ENCODE results near the gene CCDC185.

The CCDC185 gene

DNA sequence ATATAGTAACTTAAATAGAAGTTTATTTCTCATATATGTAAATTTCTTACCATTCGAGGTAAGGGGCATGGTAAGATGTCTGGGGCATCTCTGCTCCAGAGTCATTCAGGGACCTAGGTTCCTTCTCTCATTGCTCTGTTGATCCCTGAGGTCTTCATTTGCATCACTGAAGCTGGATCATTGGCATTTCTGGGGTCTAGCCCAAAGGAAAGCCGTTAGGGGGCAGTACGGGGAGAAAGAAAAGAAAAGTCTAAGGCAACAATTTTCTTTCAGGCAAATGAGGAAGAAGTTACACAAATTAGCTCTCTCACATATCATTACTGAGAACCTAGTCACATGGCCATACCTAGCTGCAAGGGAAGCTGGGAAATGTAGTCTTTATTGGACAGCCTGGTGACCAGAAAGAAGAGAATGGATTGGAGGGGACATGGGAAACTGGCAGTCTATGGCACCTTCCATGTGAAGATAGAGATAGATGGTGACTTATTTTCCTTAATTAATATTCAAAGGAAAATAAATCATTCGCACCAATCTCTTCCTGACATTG is 19.1 kb upstream of the CCDC185 start:
- H3K36me3 ChIP-seq (ENCODE audit: control insufficient read depth in 2 of 2, insufficient read depth in 1 of 2, low read length in 2 of 2): no peaks in the 10 kb centered on the region
- ChIA-PET CTCF (interaction anchor here (0.6 to 1.0 kb wide), 3 partner anchors 15 to 963 kb away, joined by 3 read pairs; no protein-coding TSS in a partner anchor), POLR2A (no interaction called here)
- no peak overlapping the region for H3K27ac ChIP-seq (ENCODE audit: extremely low read depth, low read depth, low read length)
- H3K4me3 ChIP-seq (ENCODE audit: low read depth, low read length): no peak overlapping the region
- TF ChIP-seq ZEB2 (tag by site-specific recombination; IDR thresholded peaks at IDR 0.05) (no peak), ZNF341 (tag by site-specific recombination; IDR thresholded peaks at IDR 0.05; ENCODE audit: low read depth) (no peak), HOXA7 (CRISPR knock-in tag; IDR thresholded peaks at IDR 0.05; ENCODE audit: borderline replicate concordance) (no peak)
- TF ChIP-seq, protein P1, sequence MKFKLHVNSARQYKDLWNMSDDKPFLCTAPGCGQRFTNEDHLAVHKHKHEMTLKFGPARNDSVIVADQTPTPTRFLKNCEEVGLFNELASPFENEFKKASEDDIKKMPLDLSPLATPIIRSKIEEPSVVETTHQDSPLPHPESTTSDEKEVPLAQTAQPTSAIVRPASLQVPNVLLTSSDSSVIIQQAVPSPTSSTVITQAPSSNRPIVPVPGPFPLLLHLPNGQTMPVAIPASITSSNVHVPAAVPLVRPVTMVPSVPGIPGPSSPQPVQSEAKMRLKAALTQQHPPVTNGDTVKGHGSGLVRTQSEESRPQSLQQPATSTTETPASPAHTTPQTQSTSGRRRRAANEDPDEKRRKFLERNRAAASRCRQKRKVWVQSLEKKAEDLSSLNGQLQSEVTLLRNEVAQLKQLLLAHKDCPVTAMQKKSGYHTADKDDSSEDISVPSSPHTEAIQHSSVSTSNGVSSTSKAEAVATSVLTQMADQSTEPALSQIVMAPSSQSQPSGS (tag by site-specific recombination; IDR thresholded peaks at IDR 0.05; ENCODE audit: low read depth): no peak
- H3K4me1 ChIP-seq (ENCODE audit: control insufficient read depth, insufficient read depth, low read length): no peaks in the 10 kb centered on the region
- H3K9me3 ChIP-seq (ENCODE audit: control insufficient read depth, insufficient read depth, low read depth, low read length): no peaks in the 10 kb centered on the region

DNA sequence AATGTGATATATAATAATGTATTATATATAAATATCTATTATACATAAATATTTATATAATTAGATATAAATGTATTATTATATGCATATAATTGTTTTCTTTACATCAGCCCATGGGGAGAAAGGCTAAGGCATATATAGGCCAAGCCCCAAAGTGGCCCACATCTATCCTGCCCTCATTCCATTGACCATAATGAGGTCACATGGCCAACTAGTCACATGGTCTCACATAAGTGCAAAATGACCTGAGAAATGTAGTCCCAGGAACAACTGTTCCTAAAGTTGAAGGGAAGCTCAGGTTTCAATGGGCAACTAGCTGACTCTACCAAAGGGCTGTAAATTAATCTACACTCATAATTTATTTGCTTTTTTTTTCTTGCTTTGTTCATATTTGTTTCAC is 14.5 kb upstream of the CCDC185 start:
- no peaks in the 10 kb centered on the region for H3K36me3 ChIP-seq (ENCODE audit: control insufficient read depth in 2 of 2, insufficient read depth in 1 of 2, low read length in 2 of 2)
- peak; percentile 78 for TF ChIP-seq ZNF510 (tag by site-specific recombination; IDR thresholded peaks at IDR 0.05; ENCODE audit: insufficient replicate concordance)
- no peak for TF ChIP-seq ZNF521 (tag by site-specific recombination; IDR thresholded peaks at IDR 0.05)
- no peak for TF ChIP-seq ZXDB (tag by site-specific recombination; IDR thresholded peaks at IDR 0.05)
- H3K27ac ChIP-seq (ENCODE audit: extremely low read depth, low read depth, low read length): no peak overlapping the region
- H3K9me3 ChIP-seq (ENCODE audit: control insufficient read depth, insufficient read depth, low read depth, low read length): no peaks in the 10 kb centered on the region
- CTCF ChIA-PET: no interaction called here
- POLR2A ChIA-PET: no interaction called here
- no peaks in the 10 kb centered on the region for H3K4me1 ChIP-seq (ENCODE audit: control insufficient read depth, insufficient read depth, low read length)
- no peak overlapping the region for H3K4me3 ChIP-seq (ENCODE audit: low read depth, low read length)

DNA sequence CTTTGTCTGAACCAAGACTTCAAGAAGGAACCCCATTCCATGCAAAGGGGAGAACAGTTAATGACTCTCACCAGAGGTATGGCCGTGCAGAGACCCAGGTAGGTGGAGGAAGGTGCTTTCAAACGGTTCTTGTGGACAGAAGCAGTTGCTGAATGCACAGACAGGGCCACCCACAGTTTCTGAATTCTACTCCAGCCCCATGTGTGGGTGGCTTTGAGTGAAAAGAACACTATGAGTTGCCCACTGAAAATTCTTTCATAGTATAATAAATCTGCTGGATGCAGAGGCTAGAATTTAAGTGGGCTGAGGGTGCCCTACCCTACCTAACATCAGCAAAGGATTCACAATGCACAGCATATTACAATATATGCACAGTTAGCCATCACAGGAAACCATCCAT is 7.2 kb upstream of the CCDC185 start:
- H3K9me3 ChIP-seq (ENCODE audit: control insufficient read depth, insufficient read depth, low read depth, low read length): no peaks in the 10 kb centered on the region
- no peak overlapping the region for H3K27ac ChIP-seq (ENCODE audit: extremely low read depth, low read depth, low read length)
- H3K36me3 ChIP-seq (ENCODE audit: control insufficient read depth in 2 of 2, insufficient read depth in 1 of 2, low read length in 2 of 2): no peaks in the 10 kb centered on the region
- TF ChIP-seq ZFHX2 (tag by site-specific recombination; conservative IDR thresholded peaks at IDR 0.05) (peak; percentile 86), ZNF416 (tag by site-specific recombination; IDR thresholded peaks at IDR 0.05) (no peak), EGR2 (tag by site-specific recombination; IDR thresholded peaks at IDR 0.05; ENCODE audit: low read depth) (peak; percentile 94)
- CTCF ChIA-PET: no interaction called here
- no peaks in the 10 kb centered on the region for H3K4me1 ChIP-seq (ENCODE audit: control insufficient read depth, insufficient read depth, low read length)
- H3K4me3 ChIP-seq (ENCODE audit: low read depth, low read length): no peak overlapping the region
- POLR2A ChIA-PET: no interaction called here

DNA sequence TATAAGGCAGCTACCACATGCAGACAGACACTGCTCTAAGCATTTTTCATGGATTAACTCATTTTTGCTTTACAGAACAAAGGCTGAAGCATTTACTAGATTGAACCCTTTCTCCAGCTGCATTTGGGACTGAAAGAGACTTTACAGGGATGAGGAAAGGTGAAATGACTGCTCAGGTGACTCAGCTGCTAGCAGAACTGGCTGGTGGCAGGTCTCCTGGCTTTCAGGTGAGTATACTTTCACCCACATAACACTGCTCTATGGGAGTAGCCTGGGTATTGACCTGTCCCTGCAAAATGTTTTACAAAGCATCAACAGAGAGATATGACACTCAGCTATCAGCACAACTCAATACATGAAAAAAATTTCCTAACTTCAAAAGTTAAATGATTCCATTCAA is 2.6 kb upstream of the CCDC185 start:
- POLR2A ChIA-PET: no interaction called here
- H3K27ac ChIP-seq (ENCODE audit: extremely low read depth, low read depth, low read length): no peak overlapping the region
- CTCF ChIA-PET: no interaction called here
- no peaks in the 10 kb centered on the region for H3K4me1 ChIP-seq (ENCODE audit: control insufficient read depth, insufficient read depth, low read length)
- H3K4me3 ChIP-seq (ENCODE audit: low read depth, low read length): no peak overlapping the region
- H3K9me3 ChIP-seq (ENCODE audit: control insufficient read depth, insufficient read depth, low read depth, low read length): no peaks in the 10 kb centered on the region; the same call in 1 of the 2 replicates
- TF ChIP-seq ZBTB8A (tag by site-specific recombination; IDR thresholded peaks at IDR 0.05) (no peak), ZNF76 (tag by site-specific recombination; IDR thresholded peaks at IDR 0.05; ENCODE audit: borderline replicate concordance, low read depth) (no peak), ZNF623 (tag by site-specific recombination; IDR thresholded peaks at IDR 0.05) (no peak), ZNF354C (tag by site-specific recombination; IDR thresholded peaks at IDR 0.05; ENCODE audit: borderline replicate concordance, low read depth) (no peak), SCRT2 (tag by site-specific recombination; IDR thresholded peaks at IDR 0.05) (no peak), ZBTB7A (tag by site-specific recombination; IDR thresholded peaks at IDR 0.05; ENCODE audit: low read depth) (no peak)
- H3K36me3 ChIP-seq (ENCODE audit: control insufficient read depth in 2 of 2, insufficient read depth in 1 of 2, low read length in 2 of 2): no peaks in the 10 kb centered on the region

Data from HEK293 (cell line).